Amniotic stem cell (primary cell): Measurements from ENCODE around the gene PDZRN4.
"Not testable (repeated sequence)": the region's sequence is repeated elsewhere in the genome, so short reads cannot be mapped to it uniquely, and the experiment has no call there.

ENCODE experiments used
- DNase-seq: peaks from one replicate; lab custom pipeline; 2025; lab: John Stamatoyannopoulos, UW

The PDZRN4 gene

DNA sequence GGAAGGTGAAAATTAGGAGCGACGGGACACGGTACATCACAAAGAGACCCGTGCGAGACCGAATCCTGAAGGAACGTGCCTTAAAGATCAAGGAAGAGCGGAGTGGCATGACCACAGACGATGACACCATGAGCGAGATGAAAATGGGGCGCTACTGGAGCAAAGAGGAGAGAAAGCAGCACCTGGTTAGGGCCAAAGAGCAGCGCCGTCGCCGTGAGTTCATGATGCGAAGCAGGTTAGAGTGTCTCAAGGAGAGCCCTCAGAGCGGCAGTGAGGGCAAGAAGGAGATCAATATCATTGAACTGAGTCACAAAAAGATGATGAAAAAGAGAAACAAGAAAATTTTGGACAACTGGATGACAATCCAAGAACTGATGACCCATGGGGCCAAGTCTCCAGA, 385.3 kb downstream of the PDZRN4 start:
- DNase-seq: no peak

DNA sequence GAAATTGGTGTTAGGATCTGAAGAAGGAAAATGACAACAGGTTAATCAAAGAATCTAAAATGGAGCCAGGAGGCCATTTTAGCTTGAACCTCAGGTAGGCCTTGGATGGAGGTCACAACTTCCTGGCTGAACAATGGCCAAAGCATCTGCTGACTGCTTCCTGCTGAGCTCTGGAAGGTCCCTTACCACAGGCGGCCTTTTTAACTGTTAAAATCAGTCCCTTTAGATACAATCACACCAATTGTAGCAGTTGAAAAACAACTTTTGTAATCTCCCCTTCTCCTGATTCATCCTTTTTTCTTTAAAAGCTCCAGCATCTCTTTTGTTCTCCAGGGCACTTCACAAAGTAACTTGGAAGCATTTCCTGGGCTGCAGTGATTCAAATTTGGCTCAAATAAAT, 388.8 kb downstream of the PDZRN4 start:
- DNase-seq: no peak

DNA sequence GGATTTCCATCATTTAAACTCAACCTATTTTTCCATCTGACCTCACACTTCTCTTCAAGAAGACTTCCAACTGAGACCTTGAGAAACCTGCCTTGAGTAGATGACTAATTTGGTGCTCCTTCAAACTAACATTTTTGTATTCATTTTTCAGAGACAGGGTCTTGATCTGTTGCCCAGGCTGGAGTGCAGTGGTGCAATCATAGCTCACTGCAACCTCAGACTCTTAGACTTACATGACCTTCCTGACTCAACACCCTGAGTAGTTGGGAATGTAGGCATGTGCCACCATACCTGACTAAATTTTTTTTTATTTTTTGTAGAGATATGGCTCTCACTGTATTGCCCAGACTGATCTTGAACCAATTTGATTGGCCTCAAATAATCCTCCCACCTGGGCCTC, 389.9 kb downstream of the PDZRN4 start:
- DNase-seq: no peak

DNA sequence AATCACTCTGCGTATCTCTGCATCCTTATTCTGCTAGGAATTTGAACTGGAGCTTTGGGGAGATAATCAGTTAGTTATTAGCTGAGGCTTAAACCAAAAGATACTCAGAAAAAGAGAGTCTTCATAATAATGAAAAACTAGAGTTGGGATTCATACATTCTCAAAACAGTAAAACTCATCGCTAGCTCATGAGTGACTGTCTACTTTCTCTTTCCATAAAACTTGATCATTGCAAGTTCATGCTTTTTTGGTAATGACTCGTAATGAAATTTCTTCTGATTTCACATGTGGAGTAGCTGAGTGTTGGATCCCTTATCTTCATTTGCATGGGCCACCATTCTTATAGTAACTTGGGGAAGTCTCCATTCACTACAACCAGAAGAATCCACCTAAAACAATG, 397.7 kb downstream of the PDZRN4 start:
- DNase-seq: no peak

DNA sequence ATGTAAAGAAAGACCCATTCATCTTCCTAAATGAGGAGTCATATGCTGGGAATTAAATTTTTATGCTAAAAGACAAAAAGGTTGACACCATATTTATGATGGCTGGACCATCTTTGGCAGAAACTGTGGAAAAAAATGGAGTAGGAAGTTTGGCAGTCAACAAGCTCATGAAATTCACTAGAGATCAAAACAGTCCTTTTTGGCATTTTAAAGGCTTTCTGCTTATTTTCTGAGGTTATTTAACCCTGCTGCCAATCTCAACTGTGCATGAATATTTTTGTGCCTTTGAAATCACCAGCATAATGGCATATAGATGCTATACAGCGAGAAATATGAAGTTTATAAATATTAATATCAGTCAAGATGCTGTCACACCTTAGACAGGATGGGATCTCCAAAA, 399.5 kb downstream of the PDZRN4 start:
- DNase-seq: no peak

DNA sequence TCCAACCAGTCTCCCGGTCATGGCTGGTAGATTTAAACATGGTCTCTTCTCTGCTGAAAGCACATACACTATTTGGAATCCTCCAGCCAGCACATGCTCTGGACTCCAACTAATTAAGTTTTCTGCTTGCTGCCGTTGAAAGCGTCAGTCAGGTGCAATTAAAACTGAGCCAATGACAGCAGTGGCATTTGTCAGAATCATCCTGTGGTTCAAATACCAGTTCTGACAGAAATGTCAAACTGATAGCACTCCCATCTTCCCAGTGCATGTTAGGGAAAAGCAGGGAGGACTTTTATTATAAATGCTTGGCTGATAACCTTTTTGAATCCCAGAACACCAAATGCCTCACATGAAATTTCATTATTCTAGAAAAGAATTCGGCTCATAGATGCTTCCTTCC, 401.8 kb downstream of the PDZRN4 start:
- no peak for DNase-seq

DNA sequence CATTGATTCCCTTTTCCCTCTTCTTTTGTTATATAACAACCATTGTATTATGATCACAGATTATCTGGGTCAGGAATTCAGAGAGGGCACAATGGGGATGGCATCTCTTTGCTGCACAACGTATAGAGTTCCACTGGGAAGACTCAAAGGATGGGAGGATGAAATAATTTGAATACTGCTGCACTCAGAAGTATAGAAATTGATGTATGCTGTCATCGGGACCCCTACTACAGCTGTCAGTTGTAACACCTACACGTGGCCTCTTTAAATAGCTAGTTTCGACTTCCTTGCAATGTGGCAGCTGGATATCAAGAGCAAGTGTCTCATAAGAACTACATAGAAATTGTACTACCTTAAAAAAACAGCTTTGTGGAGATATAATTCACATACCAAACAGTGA, 408.1 kb downstream of the PDZRN4 start:
- DNase-seq: no peak

DNA sequence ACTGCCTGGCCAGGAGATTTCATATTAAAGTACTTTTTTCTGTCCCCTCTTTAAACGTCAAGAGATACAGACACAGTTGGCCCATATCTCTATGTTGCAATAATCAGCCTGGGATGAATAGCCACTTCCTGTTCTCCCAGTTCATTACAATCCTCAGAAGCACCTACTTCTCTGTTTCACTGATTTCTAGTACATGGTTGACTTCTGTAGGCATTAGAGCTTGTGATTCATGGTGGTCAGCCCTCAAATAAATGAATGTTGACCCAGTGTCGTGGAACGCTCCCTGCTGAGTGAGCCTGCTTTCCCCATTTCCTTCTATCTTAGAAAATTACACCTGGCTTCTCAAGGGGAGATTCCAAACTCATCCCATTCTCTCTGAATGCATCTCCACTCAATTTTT, 416.7 kb downstream of the PDZRN4 start:
- DNase-seq: no peak

DNA sequence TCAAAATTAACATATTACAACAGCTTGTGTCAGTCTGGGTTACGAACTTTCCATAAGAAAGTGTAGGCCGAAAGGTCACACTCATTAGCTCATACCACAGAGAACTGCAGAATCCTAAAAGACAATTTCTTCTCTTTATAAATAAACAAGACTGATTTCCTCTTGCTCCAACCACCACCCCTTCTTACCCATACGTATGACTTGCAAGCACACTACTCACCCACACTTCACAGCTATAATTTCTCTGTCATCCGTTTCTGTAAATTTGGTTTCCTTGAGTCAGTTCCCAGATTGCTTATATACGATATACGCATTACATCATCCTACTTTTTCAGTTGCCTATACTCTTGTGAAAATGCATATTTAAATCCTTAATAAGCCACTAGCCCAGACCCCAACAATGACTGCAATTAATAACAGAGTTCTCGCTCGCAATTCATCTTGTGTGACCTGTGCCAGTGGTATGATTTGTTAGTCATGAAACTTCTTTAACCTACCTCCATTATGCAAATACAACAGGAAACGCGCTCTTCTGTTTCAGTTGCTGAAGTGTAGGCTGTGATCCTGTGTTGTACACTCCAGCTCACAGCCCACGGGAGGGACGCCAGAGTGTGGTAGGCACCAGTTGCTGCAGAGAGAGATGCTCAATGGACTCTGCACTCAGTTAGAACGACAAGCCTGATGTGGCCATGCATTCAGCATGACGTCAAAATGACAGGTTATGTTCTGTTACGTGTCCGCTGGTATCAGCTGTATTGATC, 417.6 kb downstream of the PDZRN4 start:
- no peak for DNase-seq

DNA sequence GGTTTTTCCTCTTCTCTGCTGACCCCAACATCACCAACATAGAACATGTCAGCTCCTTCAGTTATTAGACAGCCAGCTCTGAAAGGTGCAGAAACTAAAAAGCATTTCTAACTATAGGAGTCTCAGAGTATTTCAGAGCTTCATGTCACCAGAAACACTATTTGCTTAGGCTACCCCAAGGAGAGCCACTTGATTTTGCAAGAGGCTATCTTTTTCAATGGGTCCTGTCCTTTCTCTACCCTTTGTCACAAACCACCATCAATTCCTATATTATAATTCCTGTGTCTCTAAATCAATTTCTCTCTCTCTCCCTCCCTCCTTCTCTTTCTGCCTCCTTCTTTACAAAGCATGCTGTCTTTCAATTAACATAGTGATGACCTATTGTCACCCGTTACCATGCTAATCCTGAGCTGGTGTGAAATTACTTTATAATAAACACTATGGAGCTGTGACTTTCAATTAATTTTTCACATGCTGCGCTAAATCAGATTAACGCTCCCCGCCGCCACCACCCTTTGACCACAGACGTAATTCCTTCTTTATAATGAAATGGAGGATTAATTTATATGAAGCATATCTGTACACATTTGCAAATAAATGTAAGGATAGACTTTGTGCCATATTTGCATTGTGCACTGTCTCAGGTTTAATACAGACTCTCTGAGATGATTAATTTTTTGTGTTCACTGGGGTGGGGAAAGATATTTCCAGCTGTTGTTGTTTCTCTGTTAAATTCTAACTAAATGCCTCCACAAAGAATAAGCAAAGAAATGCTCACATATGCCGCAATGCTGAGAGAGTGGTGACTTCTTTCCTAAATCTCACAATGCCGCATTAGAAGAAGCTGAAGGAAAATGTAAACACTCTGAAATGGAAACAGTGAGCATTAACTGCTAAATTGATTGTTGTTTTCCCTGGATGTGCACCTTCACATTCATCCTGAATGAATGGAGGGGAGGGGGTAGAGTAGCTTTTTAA, 418.6 kb downstream of the PDZRN4 start:
- no peak for DNase-seq

DNA sequence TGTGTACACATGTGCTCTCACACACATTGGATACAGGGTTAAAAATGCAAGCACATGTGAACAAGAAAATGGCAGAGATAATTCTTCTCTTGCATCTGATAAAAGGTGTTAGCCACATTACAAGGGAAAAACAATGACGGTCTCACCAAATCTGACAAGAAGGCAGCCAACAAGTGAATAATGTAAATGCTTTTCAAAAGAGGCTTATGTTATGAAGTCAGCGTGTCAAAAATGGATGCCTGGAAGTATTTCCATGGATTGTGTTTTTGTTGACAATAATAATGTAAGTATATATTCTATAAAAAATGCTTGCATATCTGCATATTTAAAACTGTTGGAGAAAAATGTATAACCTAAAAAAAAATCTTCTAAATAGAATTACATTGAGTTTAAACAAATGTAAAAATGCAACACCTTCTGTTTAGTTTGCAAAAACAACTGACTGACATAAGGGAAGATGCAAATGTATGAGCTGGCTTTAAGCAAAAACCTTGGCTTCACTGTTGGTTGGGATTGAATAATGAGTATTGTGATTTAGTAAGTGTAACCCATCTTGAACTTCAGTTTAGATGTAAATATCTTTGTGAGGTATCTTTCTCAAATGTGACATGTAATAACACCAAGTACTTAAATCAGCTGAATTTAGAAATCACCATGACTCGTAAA, 424.9 kb downstream of the PDZRN4 start:
- no peak for DNase-seq

DNA sequence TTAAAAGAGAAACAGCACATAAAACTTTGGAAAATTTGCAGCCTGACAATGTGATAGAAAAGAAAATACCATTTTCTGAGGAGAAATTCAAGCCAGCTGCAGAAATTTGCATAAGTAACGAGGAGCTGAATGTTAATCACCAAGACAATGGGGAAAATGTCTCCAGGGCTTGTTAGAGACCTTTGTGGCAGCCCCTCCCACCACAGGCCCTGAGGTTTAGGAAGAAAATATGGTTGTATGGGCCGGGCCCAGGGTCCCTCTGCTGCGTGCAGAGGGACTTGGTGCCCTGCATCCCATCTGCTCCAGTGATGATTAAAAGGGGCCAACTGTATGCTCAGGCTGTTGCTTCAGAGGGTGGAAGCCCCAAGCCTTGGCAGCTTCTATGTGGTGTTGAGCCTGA, 427.1 kb downstream of the PDZRN4 start:
- not testable (repeated sequence) for DNase-seq

DNA sequence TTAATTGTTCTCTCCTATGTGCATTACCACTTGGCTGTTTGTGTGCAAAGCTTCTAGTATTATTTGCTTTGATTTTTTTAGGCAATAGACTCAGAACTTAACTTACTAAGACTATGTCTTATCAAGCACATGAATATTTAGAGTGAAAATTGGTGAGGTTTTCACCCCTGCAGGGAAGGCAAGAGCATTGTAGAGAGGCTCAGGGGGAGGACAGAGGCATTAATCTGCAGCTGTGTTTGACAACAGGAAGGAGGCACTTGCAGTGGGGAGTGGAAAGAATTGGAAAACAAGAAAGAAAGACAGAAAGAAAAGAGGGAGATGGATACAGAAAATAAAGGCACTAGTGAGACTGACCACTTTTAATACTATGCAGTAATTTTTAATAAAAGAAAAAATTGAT, 431.6 kb downstream of the PDZRN4 start:
- DNase-seq: no peak

DNA sequence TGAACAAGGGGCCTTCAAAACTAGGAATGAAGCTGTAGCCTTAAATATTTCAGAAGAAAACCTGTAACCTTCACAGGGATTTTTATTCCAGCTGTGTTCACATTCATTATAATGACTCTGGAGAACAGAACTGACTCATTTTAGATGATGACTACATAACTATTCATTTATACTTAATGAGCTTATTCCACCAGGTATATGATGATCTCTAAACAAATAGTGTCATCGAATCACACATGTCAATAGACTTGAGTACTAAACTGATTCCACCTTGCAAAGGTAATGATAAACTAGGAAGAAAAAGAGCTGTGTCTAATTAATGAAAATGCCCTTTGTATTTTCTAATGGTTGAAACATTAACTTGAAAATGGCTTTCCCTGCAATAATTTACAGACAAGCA, 433.2 kb downstream of the PDZRN4 start:
- DNase-seq: no peak
